Erythroblast (primary cell): ENCODE measurements around the gene ANO1.

Experiments used
- GATA1 ChIP-seq: IDR thresholded peaks from 2 replicates; pipeline ENCODE4 v1.6.1; 2011; ENCODE audit warnings: low read depth, mild to moderate bottlenecking, control low read depth, low read length, moderate library complexity
- POLR2A ChIP-seq: IDR thresholded peaks from 2 replicates; pipeline ENCODE4 v1.6.1; 2011; ENCODE audit warnings: mild to moderate bottlenecking, low read length

DNA sequence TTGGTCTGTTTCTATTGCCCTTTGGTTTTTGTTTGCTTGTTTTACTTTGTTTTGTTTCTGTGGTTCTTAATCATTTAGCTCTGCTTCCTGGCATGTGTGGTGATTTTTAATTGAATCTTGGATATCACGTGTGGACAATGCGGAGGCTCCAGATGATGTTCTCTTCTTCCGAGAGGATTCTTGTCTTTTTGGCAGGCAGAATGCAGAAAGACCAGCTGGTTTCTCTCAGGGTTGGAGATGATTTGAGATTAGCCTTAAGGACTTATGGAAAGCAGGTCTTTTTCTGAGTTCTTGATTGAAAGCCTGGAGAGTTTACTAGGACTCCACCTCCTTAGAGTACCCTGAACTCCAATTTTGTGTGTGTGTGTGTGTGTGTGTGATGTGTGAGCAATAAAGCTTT is 21.0 kb upstream of the ANO1 start:
- TF ChIP-seq POLR2A: no peak
- no peak for TF ChIP-seq GATA1
